ENCODE measurements around the gene KIAA0232. TPM values are rescaled to one million over a fixed set of nuclear protein-coding genes. Genes with fewer than 3 reads are reported as not detected.
"Not testable (repeated sequence)": the region's sequence is repeated elsewhere in the genome, so short reads cannot be mapped to it uniquely, and the experiment has no call there.

KIAA0232 gene
- total RNA-seq, 2 experiments from 2014 or later = 13.8 to 14.7 TPM

GRCh38 chr4:6884341-6884870 is 101.9 kb downstream of the KIAA0232 start:
- no peaks in the 10 kb centered on the region for H3K4me1 Mint-ChIP-seq

GRCh38 chr4:6885953-6886557 is 103.5 kb downstream of the KIAA0232 start:
- Mint-ChIP-seq H3K9me3 (peaks cover 10% of the 10 kb centered on the region), H3K4me1 (peaks cover 2% of the 10 kb centered on the region), H3K27ac (peak overlapping the region; percentile 34), H3K27me3 (no peaks in the 10 kb centered on the region), H3K36me3 (peaks cover 10% of the 10 kb centered on the region), H3K4me3 (no peak overlapping the region)
- no peak for DNase-seq

More at GRCh38 chr4:6884341-6884870, 101.9 kb downstream of the KIAA0232 start:
- H3K27me3 Mint-ChIP-seq = no peaks in the 10 kb centered on the region
- H3K9me3 Mint-ChIP-seq = no peaks in the 10 kb centered on the region
- H3K27ac Mint-ChIP-seq = no peak overlapping the region
- peaks cover 6% of the 10 kb centered on the region for H3K36me3 Mint-ChIP-seq
- H3K4me3 Mint-ChIP-seq = no peak overlapping the region
- no peak for DNase-seq

- no peak overlapping the region for H3K27ac Mint-ChIP-seq
- H3K9me3 Mint-ChIP-seq = peaks cover 10% of the 10 kb centered on the region
Measured at GRCh38 chr4:6886886-6887285, 104.4 kb downstream of the KIAA0232 start.

DNA sequence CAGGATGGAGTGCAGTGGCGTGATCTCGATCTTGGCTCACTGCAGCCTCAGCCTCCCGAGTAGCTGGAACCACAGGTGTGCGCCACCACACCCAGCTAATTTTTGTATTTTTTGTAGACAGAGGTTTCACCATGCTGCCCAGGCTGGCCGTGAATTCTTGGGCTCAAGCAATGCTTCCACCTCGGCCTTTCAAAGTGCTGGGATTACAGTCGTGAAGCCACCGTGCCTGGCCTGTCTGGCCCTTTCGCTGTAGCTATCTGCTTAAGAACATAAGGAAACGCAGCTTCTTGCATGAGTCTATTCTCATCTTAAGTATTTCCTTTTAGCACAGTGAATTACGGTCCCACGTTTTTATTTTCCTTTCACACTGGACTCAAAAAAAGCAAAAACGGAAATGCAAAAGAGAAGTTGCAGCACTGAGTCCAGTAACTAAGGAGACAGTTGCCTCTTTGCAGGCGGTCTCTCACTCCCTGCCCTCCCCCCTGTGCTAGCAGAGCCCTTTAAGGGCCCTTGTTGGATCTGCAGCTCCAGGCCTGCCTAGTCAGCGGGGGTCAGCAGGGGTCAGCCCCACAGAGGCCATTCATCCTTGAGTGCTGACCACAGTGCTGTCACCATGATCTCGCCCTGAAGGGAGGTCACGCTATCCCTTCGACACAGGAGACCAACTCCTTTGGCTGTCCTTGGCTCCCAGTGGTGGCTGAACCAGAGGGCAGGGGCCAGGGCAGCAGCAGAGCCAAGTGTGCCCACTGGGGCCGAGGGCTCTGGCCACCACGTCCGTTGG is 105.3 kb downstream of the KIAA0232 start:
- peaks cover 13% of the 10 kb centered on the region for H3K4me1 Mint-ChIP-seq
- H3K9me3 Mint-ChIP-seq = peaks cover 10% of the 10 kb centered on the region
- no peak overlapping the region for H3K27ac Mint-ChIP-seq
- H3K36me3 Mint-ChIP-seq = peaks cover 4% of the 10 kb centered on the region
- DNase-seq = no peak
- H3K27me3 Mint-ChIP-seq = no peaks in the 10 kb centered on the region
- no peak overlapping the region for H3K4me3 Mint-ChIP-seq

More at GRCh38 chr4:6886886-6887285, 104.4 kb downstream of the KIAA0232 start:
- no peak for DNase-seq
- Mint-ChIP-seq H3K27me3 (no peaks in the 10 kb centered on the region), H3K4me3 (no peak overlapping the region), H3K36me3 (peaks cover 6% of the 10 kb centered on the region), H3K4me1 (peaks cover 6% of the 10 kb centered on the region)

DNA sequence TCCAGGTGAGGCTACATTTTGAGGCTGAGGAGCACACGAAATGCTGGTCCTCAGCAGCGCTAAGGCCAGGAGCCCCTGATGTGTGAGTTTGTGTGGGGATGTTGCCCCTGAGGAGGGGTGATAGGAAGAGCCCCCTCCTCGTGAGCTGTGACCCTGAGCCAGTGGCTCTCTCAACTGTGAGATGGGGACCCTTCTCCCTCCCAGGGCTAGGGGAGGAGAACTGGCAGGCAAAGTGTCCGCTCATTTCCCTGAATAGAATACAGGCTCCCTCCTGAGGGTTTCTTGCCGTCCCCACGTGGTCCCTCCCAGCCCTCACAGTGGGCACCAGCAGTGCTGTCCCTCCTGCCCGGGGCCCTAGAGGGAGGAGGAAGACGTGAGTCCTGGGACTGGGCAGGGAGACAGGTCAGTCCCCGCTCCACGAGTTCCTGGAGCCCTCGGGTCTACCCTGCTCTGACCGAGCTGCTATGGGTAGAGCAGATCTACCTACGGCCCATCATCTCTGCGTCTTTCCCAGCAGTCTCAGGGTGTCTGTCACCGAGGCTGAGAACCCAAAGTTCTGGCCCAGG is 106.1 kb downstream of the KIAA0232 start:
- DNase-seq = no peak
- no peak overlapping the region for H3K27ac Mint-ChIP-seq
- no peak overlapping the region for H3K4me3 Mint-ChIP-seq
- peaks cover 10% of the 10 kb centered on the region for H3K9me3 Mint-ChIP-seq
- peaks cover 4% of the 10 kb centered on the region for H3K36me3 Mint-ChIP-seq
- H3K27me3 Mint-ChIP-seq = no peaks in the 10 kb centered on the region
- peaks cover 15% of the 10 kb centered on the region for H3K4me1 Mint-ChIP-seq

- Mint-ChIP-seq H3K27ac (no peak overlapping the region), H3K4me3 (no peak overlapping the region)
Measured at GRCh38 chr4:6889101-6889735, 106.7 kb downstream of the KIAA0232 start.

DNA sequence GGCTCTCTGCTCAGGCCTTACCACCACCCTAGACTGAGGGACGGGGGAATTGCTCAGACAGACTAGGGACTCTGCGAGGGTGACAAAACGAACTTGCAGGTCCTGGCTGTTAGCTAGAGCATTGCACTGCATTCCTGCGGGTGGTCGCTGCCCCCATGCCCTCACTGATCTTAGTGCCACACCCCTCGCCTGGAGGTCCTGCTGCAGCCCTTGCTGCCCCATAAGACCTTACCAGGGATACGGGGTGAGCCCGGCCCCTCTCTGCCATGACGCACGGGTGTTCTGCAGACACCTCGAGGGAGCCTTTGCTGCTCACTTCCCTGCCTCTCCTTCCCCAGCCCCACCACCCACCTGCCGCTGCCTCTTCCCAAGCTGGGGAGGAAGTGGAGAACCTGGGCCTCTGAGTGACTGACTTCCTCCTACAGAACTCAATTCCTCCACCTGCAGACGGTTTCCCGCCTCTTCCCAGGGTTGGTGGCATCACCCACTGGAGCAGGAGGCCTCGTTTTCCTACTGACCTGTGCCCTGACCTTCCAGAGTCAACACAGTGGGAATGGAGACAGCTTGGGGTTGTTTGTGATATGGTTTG is 107.3 kb downstream of the KIAA0232 start:
- Mint-ChIP-seq H3K4me3 (no peak overlapping the region), H3K27ac (no peak overlapping the region), H3K9me3 (peaks cover 10% of the 10 kb centered on the region), H3K36me3 (peaks cover 4% of the 10 kb centered on the region), H3K27me3 (no peaks in the 10 kb centered on the region), H3K4me1 (peaks cover 16% of the 10 kb centered on the region)
- DNase-seq = no peak

More at GRCh38 chr4:6889101-6889735, 106.7 kb downstream of the KIAA0232 start:
- no peak for DNase-seq
- no peaks in the 10 kb centered on the region for H3K27me3 Mint-ChIP-seq
- peaks cover 15% of the 10 kb centered on the region for H3K4me1 Mint-ChIP-seq
- peaks cover 10% of the 10 kb centered on the region for H3K9me3 Mint-ChIP-seq
- peaks cover 4% of the 10 kb centered on the region for H3K36me3 Mint-ChIP-seq

DNA sequence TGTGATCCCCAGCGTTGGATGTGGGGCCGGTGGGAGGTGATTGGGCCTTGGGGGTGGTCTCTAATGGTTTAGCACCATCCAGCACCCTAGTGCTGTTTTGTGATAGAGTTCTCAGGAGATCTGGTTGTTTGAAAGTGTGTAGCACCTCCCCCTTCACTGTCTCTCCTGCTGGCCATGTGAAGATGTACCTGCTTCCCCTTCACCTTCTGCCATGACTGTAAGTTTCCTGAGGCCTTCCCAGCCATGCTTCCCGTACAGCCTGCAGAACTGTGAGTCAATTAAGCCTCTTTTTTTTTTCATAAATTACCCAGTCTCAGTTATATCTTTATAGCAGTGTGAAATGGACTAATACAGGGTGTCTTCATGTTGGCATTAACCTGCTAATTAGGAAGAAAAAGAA is 107.8 kb downstream of the KIAA0232 start:
- Mint-ChIP-seq H3K4me1 (peaks cover 21% of the 10 kb centered on the region), H3K9me3 (peaks cover 10% of the 10 kb centered on the region), H3K27ac (no peak overlapping the region), H3K36me3 (peaks cover 4% of the 10 kb centered on the region), H3K4me3 (no peak overlapping the region), H3K27me3 (no peaks in the 10 kb centered on the region)
- no peak for DNase-seq

DNA sequence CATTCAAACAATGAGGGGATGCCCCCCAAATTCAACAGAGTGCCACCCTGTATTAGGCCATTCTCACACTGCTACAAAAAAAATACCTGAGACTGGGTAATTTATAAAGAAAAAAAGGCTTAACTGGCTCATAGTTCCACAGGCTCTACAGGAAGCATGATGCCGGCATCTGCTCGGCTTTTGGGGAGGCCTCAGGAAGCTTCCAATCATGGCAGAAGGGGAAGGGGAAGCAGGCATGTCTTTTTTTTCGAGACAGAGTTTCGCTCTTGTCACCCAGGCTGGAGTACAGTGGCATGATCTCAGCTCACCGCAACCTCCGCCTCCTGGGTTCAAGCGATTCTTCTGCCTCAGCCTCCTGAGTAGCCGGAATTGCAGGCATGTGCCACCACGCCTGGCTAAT is 108.4 kb downstream of the KIAA0232 start:
- H3K36me3 Mint-ChIP-seq, H3K27me3 Mint-ChIP-seq, H3K27ac Mint-ChIP-seq, DNase-seq, H3K9me3 Mint-ChIP-seq, H3K4me3 Mint-ChIP-seq: not testable (repeated sequence)
- H3K4me1 Mint-ChIP-seq = peaks cover 21% of the 10 kb centered on the region

DNA sequence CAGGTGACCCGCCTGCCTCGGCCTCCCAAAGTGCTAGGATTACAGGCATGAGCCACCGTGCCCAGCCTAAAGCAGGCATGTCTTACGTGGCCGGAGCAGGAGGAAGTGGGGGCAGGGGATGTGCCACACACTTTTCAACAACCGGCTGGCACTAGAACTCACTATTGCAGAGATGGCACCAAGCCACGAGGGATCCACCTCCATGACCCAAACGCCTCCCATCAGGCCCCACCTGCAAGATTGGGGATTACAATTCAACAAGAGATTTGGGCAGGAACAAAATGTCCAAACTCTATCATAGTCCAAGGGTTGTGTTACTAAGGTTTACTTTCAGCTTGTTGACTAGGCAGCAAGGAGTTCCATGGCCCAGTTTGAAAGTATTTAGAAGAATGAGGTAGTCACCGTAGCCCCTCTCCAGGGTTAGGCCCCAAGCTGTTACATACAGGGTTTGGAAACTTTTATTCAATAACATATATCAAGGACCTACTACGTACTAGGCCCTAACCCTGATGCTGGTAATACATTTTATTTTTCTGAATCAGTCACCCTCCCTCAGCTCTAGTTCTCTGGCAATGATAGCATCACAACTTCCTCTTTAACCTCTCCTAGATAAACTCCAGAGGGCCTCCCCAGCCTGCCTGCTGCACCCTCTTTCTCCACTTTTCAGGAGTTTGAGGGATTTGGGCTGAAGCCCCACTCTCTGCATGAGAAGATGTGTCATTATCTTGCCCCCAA is 109.1 kb downstream of the KIAA0232 start:
- Mint-ChIP-seq H3K9me3 (peaks cover 10% of the 10 kb centered on the region), H3K4me3 (no peak overlapping the region), H3K36me3 (peaks cover 4% of the 10 kb centered on the region), H3K4me1 (peaks cover 21% of the 10 kb centered on the region), H3K27me3 (no peaks in the 10 kb centered on the region), H3K27ac (peak overlapping the region; percentile 23)
- no peak for DNase-seq

- Mint-ChIP-seq H3K4me3 (no peak overlapping the region), H3K27me3 (no peaks in the 10 kb centered on the region), H3K9me3 (peaks cover 10% of the 10 kb centered on the region), H3K36me3 (peaks cover 4% of the 10 kb centered on the region), H3K4me1 (peaks cover 21% of the 10 kb centered on the region), H3K27ac (peak overlapping the region; percentile 23)
- peak; percentile 44 for DNase-seq
Measured at GRCh38 chr4:6892190-6892908, 109.8 kb downstream of the KIAA0232 start.

- Mint-ChIP-seq H3K4me1 (peaks cover 21% of the 10 kb centered on the region), H3K27ac (no peak overlapping the region), H3K9me3 (peaks cover 10% of the 10 kb centered on the region), H3K36me3 (peaks cover 4% of the 10 kb centered on the region), H3K27me3 (no peaks in the 10 kb centered on the region), H3K4me3 (no peak overlapping the region)
- DNase-seq = no peak
Measured at GRCh38 chr4:6892909-6893202, 110.3 kb downstream of the KIAA0232 start.

- Mint-ChIP-seq H3K27me3 (no peaks in the 10 kb centered on the region), H3K9me3 (peaks cover 10% of the 10 kb centered on the region), H3K27ac (no peak overlapping the region), H3K4me3 (no peak overlapping the region), H3K36me3 (peaks cover 4% of the 10 kb centered on the region), H3K4me1 (peaks cover 21% of the 10 kb centered on the region)
- DNase-seq = no peak
Measured at GRCh38 chr4:6893449-6894085, 111.0 kb downstream of the KIAA0232 start.

Data from activated naive CD8-positive, alpha-beta T cell treated with anti-CD3 and anti-CD28 coated beads for 36 hours (primary cell).